Amygdala (tissue), 56 donors: ENCODE data around the gene DOHH.

Experiments used
- DNase-seq, 56 donors: peaks; one replicate each; lab custom pipeline; 2025; lab: John Stamatoyannopoulos, UW

The DOHH gene

GRCh38 chr19:3506384-3507340, 6.2 kb upstream of the DOHH start:
- peak in 11 of 56 donors; percentile 14 to 57 (median 31) for DNase-seq

- DNase-seq = peak; percentile 89 to 100 (median 98)
These were observed 5.3 kb upstream of the DOHH start, which contains the start of gene FZR1 for GRCh38 chr19:3505598-3506383. Gene FZR1, plus strand, starts transcription at chr19:3506311. Its CDS starts 16,679 bp downstream, at chr19:3522990.

GRCh38 chr19:3504735-3505134, 4.3 kb upstream of the DOHH start:
- DNase-seq = no peak

- DNase-seq = no peak
These were observed 2.6 kb upstream of the DOHH start for GRCh38 chr19:3503036-3503572.

- DNase-seq = no peak
These were observed 1.3 kb upstream of the DOHH start for GRCh38 chr19:3501780-3502179.

- no peak for DNase-seq
These were observed 591 bp downstream of the DOHH start for GRCh38 chr19:3499738-3500428.

- DNase-seq = no peak
These were observed 2.5 kb downstream of the DOHH start for GRCh38 chr19:3497757-3498520.

- no peak for DNase-seq
These were observed 3.8 kb downstream of the DOHH start for GRCh38 chr19:3496392-3497273.

GRCh38 chr19:3494559-3494958, 5.9 kb downstream of the DOHH start:
- DNase-seq = peak in 7 of 56 donors; percentile 21 to 60 (median 36)

- DNase-seq = peak in 55 of 56 donors; percentile 20 to 98 (median 89)
These were observed 6.4 kb downstream of the DOHH start for GRCh38 chr19:3494051-3494450.

GRCh38 chr19:3493651-3494050, 6.8 kb downstream of the DOHH start:
- DNase-seq = no peak

- no peak for DNase-seq
These were observed 7.6 kb downstream of the DOHH start for GRCh38 chr19:3492919-3493318.

GRCh38 chr19:3492131-3492839, 8.2 kb downstream of the DOHH start:
- DNase-seq = no peak

GRCh38 chr19:3491396-3492119, 8.9 kb downstream of the DOHH start:
- no peak for DNase-seq

GRCh38 chr19:3483226-3483628, 17.2 kb downstream of the DOHH start, which contains the start of gene SMIM44:
Gene SMIM44, minus strand, starts transcription at chr19:3483441. Its CDS starts 38 bp downstream, at chr19:3483403.
- DNase-seq = no peak

- DNase-seq = no peak
These were observed 17.8 kb downstream of the DOHH start for GRCh38 chr19:3482507-3483225.
